ENCODE data around the gene MYOCOS. TPM values are rescaled to one million over a fixed set of nuclear protein-coding genes. Genes with fewer than 3 reads are reported as not detected.

MYOCOS gene
- total and polyA plus RNA-seq, 9 of the 15 experiments (the other 6 are each of a cell fraction or from before 2014, with no cell fraction given) = 0.07 TPM; not detected in 7

GRCh38 chr1:171582589-171582988 is 39.5 kb upstream of the MYOCOS start:
- FAIRE-seq = no peak
- Histone ChIP-seq H3K4me3 (no peak overlapping the region), H3K9me1 (ENCODE audit: control insufficient read depth, insufficient read depth, low read length) (no peaks in the 10 kb centered on the region), H3K36me3 (ENCODE audit: control insufficient read depth, insufficient read depth, low read length) (peaks cover 91% of the 10 kb centered on the region), H3K9me3 (replicated peaks; ENCODE audit: control insufficient read depth, insufficient read depth, low read depth, low read length) (no peaks in the 10 kb centered on the region), H3K4me1 (replicated peaks in 1 of 2; ENCODE audit: control insufficient read depth in 2 of 2, insufficient read depth in 2 of 2, low read length in 2 of 2) (no peaks in the 10 kb centered on the region), H3K27me3 (ENCODE audit: control insufficient read depth in 2 of 2, insufficient read depth in 2 of 2, low read length in 2 of 2) (no peaks in the 10 kb centered on the region), H2AFZ (ENCODE audit: low read depth, low read length) (no peak overlapping the region), H3K9ac (ENCODE audit: insufficient read depth in 1 of 2, low read depth in 2 of 2, low read length in 2 of 2) (no peak overlapping the region), H4K20me1 (replicated peaks; ENCODE audit: control insufficient read depth, insufficient read depth, low read length) (no peaks in the 10 kb centered on the region), H3K4me2 (ENCODE audit: insufficient read depth, low read length) (no peak overlapping the region), H3K79me2 (ENCODE audit: control insufficient read depth, insufficient read depth, low read length) (no peaks in the 10 kb centered on the region), H3K27ac (ENCODE audit: extremely low read depth, low read depth, low read length) (no peak overlapping the region)
- WGBS (ENCODE audit: insufficient coverage, low coverage, missing lambda C conversion rate) = 100% methylated on average over 2 of the region's 2 CpGs
- no peak for DNase-seq (ENCODE audit: extremely low read depth in 1 of 4, low spot score in 3 of 4)
- ATAC-seq = no peak
- intact Hi-C loops (cut with micrococcal nuclease) = no loop called here
- in situ Hi-C loops (cut with MboI) = no loop called here
- BruUV-seq (replicated peaks) = no TSS peak
- CTCF ChIA-PET (ENCODE audit: low intra/inter-chr PET ratio) = no interaction called here
- TF ChIP-seq ARID1B (IDR thresholded peaks at IDR 0.05) (no peak), MBD1 (CRISPR knock-in tag; IDR thresholded peaks at IDR 0.05) (no peak), MAFF (IDR thresholded peaks at IDR 0.05; ENCODE audit: low read length) (no peak), JUND (IDR thresholded peaks at IDR 0.05; ENCODE audit: borderline replicate concordance, low read depth, low read length) (no peak), JUND (tag; IDR thresholded peaks at IDR 0.05; ENCODE audit: borderline replicate concordance, low read depth, low read length) (no peak), ZNF507 (tag; conservative IDR thresholded peaks at IDR 0.05) (no peak), STAT6 (CRISPR knock-in tag; IDR thresholded peaks at IDR 0.05) (no peak), YY1 (IDR thresholded peaks at IDR 0.05; ENCODE audit: borderline replicate concordance in 1 of 3, control insufficient read depth in 1 of 3, extremely low read depth in 1 of 3, insufficient read depth in 3 of 3, insufficient read length in 1 of 3, insufficient replicate concordance in 2 of 3, low read depth in 1 of 3, low read length in 2 of 3) (no peak), ZBTB7A (IDR thresholded peaks at IDR 0.05; ENCODE audit: borderline replicate concordance, control insufficient read depth, low read depth, low read length) (no peak)
- POLR2A ChIA-PET = interaction anchor here (1.1 to 2.1 kb wide), 3 partner anchors 10 to 26 kb away, joined by 3 to 7 read pairs (median 4); no protein-coding TSS in a partner anchor
